ENCODE data around the gene PPP1R7.

The PPP1R7 gene

DNA sequence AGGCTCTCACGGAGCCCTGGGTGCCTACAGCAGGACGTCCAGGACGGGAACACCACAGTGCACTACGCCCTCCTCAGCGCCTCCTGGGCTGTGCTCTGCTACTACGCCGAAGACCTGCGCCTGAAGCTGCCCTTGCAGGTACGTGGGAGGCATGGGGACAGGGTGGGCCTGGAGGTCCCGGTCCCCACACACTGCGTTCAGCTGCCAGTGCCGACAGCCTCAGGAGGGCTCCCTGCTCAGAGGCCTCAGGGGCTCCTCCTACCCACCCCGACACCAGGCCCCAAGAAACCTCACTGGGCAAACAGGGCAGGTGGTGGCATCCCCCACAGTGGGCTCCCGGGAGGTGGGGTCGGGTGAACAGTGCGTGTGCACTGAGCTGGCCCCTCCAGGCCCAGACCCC, 49.0 kb downstream of the PPP1R7 start:
- DNase-seq: no peak

DNA sequence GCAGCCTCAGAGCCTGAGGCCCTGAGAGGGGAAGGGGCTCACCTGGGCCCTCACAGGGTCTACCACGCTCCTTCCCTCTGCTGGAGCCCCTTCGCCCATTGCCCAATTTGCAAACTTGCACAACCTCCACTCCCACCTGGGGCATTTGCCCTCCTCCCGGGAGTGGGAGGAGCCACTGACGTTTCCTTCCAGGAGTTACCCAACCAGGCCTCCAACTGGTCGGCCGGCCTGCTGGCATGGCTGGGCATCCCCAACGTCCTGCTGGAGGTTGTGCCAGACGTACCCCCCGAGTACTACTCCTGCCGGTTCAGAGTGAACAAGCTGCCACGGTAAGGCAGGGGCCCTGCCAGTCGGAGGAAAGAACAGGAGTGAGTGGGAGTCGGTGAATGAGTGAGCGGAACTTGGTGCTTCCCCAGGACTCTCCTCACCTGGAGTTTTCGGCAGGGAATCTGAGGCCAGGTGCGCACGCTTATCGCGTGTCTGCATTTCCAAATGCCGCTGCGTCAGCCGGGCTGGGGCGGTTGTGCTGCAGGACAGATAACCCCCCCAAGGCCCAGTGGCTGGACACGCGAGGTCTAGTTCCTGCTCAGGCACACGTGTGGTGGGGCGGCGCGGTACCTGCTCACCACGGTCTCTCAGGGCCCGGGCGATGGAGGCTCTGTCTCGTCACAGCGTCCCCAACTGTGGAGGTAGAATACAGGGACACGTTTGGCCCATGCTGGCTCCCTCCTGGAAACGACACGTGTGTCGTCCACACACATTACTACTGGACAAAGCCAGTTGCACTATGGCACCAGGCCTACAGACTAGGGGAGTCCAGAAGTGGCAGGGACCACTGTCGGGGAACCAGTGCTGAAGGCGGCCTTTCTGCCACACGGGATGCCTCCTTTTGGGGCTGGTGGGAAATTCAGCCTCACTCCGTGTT, 49.9 kb downstream of the PPP1R7 start:
- no peak for DNase-seq

DNA sequence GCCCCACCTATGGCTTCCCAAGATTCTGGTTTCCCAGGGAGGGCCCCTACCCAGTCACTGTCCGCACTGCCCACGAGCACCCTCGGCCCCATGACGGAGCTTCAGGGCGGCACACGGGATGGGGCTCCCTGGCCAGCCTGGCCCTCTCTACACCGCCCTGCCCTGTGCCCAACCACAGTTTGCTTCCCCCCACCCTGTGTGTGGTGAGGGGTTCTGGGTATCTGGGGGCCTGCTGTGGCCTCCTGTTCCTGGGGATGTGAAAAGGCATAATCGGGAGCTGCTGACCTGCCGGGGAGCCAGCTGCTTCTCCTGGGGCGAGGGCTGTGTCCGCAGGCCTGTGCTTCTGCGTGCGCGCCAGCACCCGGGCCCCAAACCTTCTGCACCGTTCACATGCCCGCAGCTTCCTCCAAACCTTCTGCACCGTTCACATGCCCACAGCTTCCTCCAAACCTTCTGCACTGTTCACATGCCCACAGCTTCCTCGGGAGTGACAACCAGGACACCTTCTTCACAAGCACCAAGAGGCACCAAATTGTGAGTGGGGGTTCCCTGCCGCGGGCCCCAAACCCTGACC, 50.6 kb downstream of the PPP1R7 start:
- no peak for DNase-seq

DNA sequence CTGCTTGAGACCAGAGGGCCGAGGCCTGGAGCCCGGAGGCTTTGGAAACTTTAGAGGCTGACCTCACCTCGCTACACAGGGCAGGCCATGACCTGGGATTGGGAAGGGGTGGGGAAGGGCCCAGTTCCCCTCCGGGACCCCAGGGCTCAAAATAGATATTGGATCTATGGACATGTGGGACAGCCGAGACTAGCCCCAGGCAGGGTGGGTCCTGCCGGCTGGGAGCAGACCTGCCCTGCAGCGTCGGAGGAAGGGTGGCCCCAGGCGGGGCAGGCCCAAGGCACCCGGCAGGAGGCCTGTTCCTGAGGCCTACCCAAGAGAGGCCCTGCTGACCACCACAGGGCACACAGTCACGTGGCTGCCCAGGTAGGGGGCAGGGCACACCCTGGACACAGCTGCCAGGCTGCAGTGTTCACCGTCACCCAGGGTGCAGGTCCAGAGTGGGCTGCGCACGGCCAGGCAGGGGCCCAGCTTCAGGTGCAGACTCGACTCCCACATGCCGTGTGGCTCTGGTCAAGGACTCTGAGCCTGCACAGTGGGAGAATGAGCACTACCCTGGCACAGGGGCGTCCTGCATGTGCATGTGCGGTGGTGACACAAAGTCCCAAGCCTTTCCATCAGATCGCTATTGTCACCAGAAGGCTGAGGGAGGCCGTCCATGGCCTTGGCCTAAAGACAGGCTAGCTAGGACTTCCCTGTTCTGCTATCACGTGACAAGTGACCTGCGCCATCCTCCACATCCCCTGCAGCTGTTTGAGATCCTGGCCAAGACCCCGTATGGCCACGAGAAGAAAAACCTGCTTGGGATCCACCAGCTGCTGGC, 51.4 kb downstream of the PPP1R7 start:
- no peak for DNase-seq

DNA sequence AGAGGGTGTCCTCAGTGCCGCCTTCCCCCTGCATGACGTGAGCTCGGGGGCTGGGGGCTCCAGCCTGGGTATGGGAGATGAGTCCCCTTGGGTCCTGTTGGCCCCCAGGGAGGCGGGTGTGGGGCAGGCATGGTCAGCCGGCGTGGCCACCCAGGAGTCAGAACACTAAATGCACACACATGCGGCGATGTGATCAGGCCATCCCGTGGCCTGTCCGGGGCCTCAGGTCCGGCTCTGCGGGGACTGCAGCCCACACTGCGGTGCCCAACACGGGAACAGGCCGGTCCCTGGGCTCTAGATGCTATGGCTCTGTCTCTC, 52.0 kb downstream of the PPP1R7 start:
- DNase-seq: no peak

DNA sequence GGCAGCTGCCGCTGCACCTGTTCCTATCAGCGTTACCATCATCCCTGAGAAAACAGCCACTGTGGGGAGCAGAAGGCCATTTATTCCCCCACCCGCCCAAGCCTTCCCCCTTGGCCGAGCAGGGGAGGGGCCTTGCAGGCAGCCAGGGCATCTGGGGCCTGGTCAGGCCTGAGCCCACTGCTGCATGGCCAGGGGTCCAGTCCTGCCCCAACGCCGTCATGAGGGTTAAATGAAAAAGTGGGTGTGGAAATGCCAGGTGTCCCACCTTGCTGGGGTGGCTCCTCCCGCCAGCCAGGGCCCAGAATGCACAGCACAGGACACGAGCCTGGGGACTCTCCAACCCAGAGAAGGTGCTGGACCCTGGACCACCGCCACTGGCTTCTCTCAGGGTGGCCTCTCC, 52.4 kb downstream of the PPP1R7 start:
- DNase-seq: no peak

DNA sequence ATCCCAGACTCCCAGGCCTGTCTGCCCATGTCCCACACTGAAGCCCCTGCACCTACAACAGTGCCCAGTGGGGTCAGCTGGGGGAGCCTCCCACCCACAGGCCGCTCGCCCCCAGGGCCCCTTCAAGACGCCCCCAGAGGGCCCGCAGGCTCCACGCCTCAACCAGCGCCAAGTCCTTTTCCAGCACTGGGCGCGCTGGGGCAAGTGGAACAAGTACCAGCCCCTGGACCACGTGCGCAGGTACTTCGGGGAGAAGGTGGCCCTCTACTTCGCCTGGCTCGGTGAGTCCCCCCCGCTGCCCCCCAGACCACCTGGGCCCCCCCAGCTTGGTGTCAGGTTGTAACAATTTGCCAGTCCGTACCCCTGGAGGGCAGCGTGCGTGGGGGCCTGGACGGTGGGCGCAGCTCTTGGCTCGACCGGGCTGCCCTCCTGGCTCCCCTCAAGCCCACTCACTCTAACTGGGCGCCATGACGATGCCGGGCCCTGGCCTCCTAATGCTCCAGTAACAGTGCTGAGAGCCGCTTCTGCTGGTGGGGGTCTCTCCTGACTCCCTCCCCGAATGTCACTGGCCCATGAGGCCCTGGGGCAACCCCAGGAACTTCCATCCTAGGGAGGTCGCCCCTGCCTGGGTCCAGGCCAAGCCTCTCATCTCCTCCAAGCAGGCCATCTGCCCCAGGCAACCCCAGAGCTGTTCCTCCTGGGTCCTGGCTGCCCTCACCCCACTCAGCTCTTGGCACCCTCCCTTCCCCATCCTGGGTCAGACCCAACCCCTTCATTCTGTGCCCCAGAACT, 53.1 kb downstream of the PPP1R7 start:
- DNase-seq: no peak

DNA sequence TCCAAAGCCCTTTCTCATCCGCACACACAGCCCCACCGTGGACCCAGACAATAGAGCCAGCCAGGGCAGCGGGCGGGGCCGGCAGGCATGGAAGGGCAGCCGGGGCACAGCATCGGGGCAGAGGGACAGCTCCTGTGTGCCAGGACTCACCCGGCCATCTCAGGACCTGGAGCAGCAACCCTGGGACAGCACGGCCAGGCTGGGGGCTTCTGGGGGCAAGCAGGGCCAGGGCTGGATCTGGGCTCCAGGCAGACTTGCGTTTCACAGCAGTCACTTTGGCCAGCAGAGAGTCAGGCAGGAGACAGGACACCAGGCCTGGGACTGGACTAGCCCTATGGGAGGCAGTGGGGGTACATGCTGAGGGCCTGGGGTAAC, 53.7 kb downstream of the PPP1R7 start:
- no peak for DNase-seq

DNA sequence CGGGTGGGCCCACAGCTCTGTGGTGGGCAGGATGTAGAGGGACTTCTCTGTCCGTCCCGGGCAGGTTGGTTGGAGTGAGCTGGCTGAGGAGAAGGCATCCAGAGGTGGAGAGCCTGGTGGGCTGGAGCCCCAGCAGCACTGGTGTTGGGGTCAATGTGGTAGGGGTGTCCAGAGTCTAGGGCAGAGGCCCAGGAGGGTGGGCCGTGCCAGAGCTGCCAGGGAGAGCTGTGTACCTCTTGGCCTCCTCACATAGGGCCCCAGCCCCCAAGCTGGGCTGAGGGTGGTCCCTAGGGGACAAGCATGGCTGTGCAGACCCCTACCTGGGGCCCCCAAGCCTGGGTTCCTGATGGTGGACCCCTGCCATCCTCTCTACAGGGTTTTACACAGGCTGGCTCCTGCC, 54.2 kb downstream of the PPP1R7 start:
- no peak for DNase-seq

DNA sequence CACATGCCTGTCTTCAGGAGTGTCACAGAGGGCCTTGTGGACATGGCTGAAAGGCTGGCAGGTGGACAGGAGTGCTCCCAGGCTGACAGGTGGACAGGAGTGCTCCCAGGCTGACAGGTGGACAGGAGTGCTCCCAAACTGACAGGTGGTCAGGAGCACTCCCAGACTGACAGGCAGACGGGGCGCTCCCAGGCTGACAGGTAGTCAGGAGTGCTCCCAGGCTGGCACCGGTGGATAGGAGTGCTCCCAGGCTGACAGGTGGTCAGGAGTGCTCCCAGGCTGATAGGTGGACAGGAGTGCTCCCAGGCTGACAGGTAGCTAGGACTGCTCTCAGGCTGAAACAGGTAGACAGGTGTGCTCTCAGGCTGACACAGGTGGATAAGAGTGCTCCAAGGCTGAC, 54.8 kb downstream of the PPP1R7 start:
- no peak for DNase-seq

DNA sequence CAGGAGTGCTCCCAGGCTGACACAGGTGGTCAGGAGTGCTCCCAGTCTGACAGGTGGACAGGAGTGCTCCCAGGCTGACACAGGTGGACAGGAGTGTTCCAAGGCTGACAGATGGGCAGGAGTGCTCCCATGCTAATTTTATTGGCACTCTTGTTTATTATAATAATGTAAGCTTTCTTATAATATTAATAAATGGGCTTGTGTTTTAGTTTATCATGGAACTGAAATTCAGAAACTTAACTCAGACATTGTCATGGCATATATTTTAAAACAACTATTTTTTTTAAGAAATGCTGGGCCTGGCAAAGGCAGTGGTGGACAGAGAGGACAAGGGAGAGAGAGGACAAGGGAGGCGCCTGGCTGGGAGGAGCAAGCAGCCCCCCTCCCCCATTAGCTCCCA, 56.9 kb downstream of the PPP1R7 start:
- DNase-seq: no peak

DNA sequence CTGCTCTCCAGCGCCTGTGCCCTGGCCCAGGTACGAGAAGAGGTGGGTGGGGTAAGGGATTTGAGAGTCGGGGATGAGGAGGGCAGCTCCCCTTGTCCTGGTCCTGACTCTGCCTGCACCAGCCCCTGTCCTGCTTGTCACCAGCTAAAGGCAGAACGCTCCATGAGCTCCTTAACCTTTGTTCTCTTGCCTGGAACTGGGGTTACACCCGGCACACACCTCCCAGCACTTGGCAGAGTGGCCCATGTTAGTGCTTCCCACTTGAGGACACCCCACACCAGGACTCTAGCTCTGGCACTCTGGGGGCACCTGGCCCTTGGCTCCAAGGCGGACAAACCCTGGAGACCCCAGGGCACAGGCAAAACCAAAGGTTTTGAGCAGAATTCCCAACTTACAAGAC, 57.4 kb downstream of the PPP1R7 start:
- DNase-seq: no peak

DNA sequence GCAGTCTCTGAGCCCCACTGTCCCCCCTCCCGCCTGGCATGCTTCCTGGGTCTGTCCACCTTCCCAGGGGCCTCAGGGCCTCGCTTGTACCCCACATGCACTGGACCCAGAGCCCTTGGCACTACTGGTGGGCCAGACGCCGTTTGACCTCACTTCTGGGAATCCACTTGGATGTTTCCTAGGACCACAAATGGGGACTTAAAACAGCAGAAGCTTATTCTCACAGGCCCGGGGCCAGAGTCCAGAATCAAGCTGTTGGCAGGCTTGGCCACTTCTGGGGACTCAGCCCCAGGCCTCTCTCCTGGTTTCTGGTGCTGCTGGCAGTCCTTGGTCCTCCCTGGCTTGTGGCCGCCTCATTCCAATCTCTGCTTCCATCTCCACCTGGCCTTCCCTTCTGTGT, 57.8 kb downstream of the PPP1R7 start:
- no peak for DNase-seq

DNA sequence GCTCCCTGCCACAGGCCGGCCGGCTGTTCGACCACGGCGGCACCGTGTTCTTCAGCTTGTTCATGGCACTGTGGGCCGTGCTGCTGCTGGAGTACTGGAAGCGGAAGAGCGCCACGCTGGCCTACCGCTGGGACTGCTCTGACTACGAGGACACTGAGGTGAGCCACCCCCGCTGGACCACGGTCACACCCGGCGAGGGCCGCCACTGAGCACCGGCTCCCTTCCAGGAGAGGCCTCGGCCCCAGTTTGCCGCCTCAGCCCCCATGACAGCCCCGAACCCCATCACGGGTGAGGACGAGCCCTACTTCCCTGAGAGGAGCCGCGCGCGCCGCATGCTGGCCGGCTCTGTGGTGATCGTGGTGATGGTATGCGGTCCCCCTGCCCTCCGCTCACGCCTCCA, 59.0 kb downstream of the PPP1R7 start:
- DNase-seq: no peak

DNA sequence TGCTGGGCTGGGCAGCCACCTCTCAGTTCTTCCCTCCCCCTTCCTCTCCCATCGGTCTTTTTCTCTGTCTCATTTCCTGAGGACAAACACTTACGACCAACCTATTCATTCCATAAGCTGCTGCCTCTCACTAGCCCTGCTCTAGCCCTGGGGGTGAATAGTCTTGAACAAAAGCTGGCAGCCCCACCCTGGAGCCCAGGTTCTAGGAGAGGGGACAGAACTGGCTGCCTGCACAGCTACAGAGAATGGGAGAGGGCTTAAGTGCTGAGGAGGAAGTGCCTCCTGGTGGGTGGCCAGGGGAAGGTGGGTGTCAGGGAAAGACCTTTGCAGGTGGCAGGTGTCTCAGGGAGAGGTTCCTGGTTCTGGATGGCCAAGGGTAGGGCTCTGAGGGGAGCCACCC, 61.0 kb downstream of the PPP1R7 start:
- no peak for DNase-seq

DNA sequence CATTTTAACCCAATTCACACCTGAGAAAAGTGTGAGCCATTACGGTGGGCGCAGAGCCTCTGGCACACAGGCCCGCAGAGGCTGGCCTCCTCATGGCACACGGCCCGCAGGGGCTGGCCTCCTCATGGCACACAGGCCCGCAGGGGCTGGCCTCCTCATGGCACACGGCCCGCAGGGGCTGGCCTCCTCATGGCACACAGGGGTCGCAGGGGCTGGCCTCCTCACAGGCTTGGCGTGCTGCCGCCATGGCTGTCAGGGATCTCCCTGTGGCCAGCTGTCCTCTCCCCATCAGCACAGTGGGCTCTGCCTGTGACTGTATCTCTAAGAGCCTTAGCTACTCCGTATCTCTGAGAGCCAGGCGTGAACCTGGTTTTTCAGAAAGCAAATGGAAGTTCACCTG, 62.8 kb downstream of the PPP1R7 start:
- no peak for DNase-seq

DNA sequence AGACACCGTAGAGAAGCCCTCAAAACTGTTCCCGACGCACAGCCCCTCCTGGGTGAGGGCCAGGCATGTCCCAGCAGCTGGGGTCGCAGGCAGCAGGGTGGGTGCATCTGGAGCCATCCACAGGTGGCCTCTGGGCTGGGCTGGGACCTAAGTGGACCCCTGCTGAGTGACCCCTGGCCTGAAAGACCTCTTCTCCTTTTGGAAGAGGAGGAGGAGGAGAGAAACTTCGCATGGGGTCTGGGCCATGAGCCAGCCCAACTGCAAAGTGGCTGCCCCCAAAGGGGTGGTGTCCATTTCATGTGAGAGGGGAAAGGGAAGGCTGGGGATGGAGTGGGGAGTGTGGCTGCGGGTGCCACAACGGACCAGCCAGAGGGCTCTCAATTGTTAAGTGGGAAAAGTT, 63.3 kb downstream of the PPP1R7 start:
- no peak for DNase-seq

DNA sequence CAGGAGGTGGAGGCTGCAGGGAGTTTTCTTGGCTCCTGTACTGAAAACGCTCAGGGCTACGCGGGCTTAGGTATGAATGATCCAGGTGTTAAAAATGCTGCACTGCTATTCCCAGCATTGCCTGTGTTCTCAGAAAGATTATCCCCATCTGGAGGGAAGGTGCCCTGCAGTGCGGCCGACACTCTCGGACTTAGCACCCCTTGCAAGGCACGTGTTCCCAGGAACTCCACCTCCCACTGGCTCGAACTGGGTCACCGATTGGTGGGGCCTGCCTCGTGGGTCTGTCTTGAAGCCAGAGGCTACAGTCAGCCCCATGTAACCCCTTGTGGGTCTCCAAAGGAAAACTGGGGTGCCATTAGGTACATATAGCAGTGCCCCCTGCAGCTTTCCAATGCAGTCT, 63.9 kb downstream of the PPP1R7 start:
- no peak for DNase-seq

DNA sequence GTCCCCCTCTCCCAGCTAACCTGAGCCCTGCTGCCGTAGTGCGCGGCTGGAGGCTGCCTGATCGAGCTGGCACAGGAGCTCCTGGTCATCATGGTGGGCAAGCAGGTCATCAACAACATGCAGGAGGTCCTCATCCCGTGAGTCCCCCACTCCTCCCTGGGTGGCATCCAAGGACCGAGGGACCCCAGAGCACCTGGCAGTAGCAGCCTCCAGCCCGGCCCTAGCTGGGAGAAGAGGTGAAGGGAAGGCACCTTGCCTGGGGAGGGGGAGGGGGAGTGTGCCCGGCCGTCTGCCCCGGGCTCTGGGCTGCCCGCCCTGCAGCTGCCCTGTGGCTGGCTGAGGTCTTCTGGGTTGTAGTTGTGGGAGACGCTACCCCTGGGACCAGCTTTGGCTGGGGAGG, 64.5 kb downstream of the PPP1R7 start:
- DNase-seq: no peak

DNA sequence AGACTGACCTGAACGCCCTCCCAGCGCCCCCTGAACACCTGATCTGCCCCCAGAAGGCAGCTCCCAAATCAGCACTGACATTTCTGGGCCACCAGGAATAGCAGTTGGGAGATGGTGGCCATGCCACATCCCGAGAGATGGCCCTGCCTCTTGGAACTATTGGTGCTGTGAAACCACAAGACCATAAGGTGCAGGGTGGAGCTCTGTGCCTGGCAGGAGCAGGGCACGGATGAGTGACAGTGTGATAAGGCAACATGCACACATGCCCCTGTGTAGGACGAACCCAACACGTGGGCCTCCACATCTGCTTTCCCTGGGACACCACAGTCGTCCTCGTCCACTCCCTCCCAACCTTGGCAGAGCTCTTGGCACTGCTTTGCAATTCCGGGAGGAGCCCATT, 65.2 kb downstream of the PPP1R7 start:
- no peak for DNase-seq

DNA sequence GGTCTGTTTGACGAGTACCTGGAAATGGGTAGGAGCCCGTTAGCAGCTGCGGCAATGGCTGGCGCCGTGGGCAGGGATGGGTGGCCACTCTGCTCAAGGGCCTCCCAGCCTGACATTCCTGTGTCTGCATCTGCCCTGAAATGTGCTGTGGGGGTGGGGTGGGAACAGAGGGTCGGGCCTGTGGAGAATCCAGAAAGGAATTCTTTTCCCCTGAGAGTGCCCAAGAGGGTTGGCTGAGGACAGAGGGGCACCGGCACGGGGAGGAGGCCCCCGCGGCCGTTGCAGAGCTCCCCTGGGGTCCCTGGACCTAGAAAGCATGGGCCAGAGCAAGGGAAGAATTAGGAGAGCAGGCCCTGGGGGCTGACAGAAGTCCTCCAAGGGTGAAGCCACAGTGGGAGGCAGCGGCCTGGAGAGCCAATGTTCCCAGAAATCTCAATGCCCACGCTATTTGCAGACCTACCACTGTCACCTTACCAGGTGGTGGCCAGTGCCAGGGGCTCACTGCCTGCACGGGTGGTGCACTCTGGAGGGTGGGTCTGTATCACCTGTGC, 66.0 kb downstream of the PPP1R7 start:
- no peak for DNase-seq

DNA sequence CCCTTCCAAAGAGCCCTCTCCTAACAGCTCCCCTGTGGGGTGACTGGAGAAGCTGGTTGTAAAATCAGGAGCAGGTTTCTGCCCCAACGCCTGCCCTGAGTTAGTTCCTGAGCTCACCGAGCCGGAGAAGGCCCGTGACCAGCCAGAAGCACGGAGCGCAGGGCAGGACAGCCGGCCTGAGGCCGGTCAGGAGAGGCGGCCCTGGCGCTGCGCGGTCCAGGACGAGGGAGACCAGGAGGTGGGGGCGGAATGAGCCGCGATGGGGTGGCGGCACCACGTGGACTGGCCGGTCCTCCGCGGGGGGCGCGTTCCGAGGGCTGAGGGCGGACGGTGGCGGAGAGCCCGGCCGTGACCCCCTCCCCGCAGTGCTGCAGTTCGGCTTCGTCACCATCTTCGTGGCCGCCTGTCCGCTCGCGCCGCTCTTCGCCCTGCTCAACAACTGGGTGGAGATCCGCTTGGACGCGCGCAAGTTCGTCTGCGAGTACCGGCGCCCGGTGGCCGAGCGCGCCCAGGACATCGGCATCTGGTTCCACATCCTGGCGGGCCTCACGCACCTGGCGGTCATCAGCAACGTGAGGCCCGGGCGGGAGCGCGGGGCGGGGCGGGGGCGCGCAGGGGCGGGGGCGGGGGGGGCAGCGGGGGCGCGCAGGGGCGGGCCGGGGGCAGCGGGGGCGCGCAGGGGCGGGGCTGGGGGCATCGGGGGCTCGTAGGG, 67.2 kb downstream of the PPP1R7 start:
- no peak for DNase-seq
